Measurements from ENCODE around the gene CEP89. TPM values are rescaled to one million over a fixed set of nuclear protein-coding genes. Genes with fewer than 3 reads are reported as not detected.
"Not testable (repeated sequence)": the region's sequence is repeated elsewhere in the genome, so short reads cannot be mapped to it uniquely, and the experiment has no call there.

Gene CEP89
- polyA plus RNA-seq, 1 donor, result 18.3 TPM

- DNase-seq, result no peak
Measured at GRCh38 chr19:32868206-32868950, 103.4 kb downstream of the CEP89 start.

- not testable (repeated sequence) for DNase-seq
Measured at GRCh38 chr19:32867436-32867835, 104.3 kb downstream of the CEP89 start.

- peak; percentile 4 for DNase-seq
Measured at GRCh38 chr19:32866564-32867265, 105.0 kb downstream of the CEP89 start.

GRCh38 chr19:32866061-32866460, 105.7 kb downstream of the CEP89 start:
- DNase-seq, result no peak

- DNase-seq, result no peak
Measured at GRCh38 chr19:32865326-32865725, 106.4 kb downstream of the CEP89 start.

- DNase-seq, result no peak
Measured at GRCh38 chr19:32864318-32865007, 107.3 kb downstream of the CEP89 start.

GRCh38 chr19:32863841-32864240, 107.9 kb downstream of the CEP89 start:
- no peak for DNase-seq

GRCh38 chr19:32863301-32863700, 108.5 kb downstream of the CEP89 start:
- DNase-seq, result no peak

- no peak for DNase-seq
Measured at GRCh38 chr19:32862741-32863140, 109.0 kb downstream of the CEP89 start.

- DNase-seq, result no peak
Measured at GRCh38 chr19:32862173-32862572, 109.6 kb downstream of the CEP89 start.

GRCh38 chr19:32861596-32861995, 110.2 kb downstream of the CEP89 start:
- no peak for DNase-seq

- DNase-seq, result no peak
Measured at GRCh38 chr19:32859591-32859990, 112.2 kb downstream of the CEP89 start.

GRCh38 chr19:32858559-32858958, 113.2 kb downstream of the CEP89 start:
- no peak for DNase-seq

GRCh38 chr19:32858155-32858554, 113.6 kb downstream of the CEP89 start:
- no peak for DNase-seq

- no peak for DNase-seq
Measured at GRCh38 chr19:32857584-32857983, 114.2 kb downstream of the CEP89 start.

GRCh38 chr19:32856818-32857217, 114.9 kb downstream of the CEP89 start:
- DNase-seq, result not testable (repeated sequence)

- no peak for DNase-seq
Measured at GRCh38 chr19:32852216-32852615, 119.5 kb downstream of the CEP89 start.

GRCh38 chr19:32848035-32848434, 123.7 kb downstream of the CEP89 start:
- not testable (repeated sequence) for DNase-seq

- no peak for DNase-seq
Measured at GRCh38 chr19:32843716-32844245, 128.0 kb downstream of the CEP89 start.

- no peak for DNase-seq
Measured at GRCh38 chr19:32842061-32842460, 129.7 kb downstream of the CEP89 start.

GRCh38 chr19:32837531-32837930, 134.2 kb downstream of the CEP89 start:
- DNase-seq, result no peak

GRCh38 chr19:32833388-32833787, 138.4 kb downstream of the CEP89 start:
- DNase-seq, result not testable (repeated sequence)

- DNase-seq, result not testable (repeated sequence)
Measured at GRCh38 chr19:32832825-32833224, 138.9 kb downstream of the CEP89 start.
